NOMO-1 (cell line): ENCODE results near the gene DUSP7.

Experiments
- DNase-seq, 2 experiments: peaks; one replicate each; lab custom pipeline; 2025; ENCODE audit not compliant: unreplicated experiment in 2 of 2; lab: John Stamatoyannopoulos, UW

DUSP7 gene

DNA sequence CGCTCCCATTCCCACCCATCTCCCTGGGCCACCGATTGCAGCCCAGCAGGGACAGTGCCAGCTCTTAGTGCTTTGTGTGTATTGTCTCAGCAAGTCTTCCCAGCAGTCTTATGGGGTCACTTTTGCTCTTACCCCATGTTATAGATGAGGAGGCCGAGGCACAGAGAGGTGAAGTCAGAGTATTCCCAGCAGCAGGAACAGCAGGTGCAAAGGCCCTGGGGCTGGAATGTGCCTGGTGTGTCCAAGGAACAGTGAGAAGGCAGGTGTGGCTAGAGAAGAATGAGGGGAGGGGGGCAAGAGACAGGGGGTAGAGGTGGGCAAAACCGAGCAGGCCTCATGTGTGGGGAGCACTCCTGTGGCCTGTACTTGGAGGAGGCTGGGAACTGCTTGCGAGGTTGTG is 12.8 kb upstream of the DUSP7 start:
- DNase-seq: no peak

DNA sequence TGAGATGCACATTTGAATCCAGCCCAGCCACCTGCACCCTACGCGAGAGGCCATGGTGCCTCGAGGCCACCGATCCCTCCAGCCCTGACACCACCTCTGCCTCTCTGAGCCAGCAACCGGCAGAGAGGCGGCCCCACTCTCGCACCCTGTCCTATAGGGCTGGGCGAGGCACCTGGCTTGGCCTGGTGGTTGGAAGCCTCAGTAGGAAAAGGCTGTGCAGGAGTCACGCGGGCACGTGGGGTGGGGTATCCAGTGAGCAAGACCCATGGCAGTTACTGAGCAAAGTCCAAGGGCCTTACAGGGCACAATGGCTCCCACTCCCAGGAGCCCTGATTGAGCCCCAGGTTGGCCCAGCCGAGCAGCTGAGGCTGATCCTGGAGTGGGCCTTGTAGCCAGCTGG is 12.4 kb upstream of the DUSP7 start:
- no peak for DNase-seq

DNA sequence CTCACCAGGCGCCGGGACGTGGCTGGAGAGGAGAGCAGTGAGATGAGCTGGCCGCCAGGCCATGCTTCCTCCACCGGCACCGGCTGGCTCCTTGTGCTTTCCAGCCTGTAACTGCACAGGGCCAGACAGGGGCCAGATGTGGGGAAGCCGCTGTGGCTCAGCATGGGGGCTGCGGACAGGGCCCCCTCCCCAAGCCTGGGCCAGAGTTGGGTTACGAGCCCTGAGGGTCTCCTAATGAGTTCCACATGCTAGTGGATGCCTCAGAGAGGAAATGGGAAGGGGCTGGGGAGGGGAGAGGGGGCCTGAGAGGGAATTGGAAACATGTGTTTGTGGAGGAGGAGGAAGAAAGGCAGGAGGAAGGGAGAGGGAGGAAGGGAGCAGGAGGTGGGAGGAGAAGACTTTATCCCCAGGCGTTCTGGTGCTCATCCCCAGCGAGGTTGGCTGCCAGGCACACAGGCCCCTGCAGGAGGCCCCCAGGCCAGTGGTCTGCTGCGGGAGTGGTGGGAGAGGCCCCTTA is 11.7 kb upstream of the DUSP7 start:
- no peak for DNase-seq

DNA sequence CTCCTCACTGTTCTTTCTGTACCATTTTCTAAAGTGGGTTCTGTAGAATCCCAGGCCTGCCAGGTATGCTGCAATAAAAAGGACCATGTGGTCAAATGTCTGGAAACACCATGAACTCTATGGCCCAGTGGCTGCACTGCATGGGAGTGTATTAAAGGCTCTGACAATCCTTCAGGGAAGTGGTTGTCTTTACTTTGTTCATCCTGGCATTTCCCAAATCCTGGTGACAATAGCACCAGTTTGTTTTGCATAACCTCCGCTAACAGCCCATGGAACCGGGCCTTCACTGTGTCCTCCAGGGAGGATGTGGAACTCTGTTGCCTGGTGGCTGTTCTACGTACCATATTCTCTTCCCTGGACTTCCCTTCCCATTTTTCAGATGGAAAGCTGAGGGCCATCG is 11.2 kb upstream of the DUSP7 start:
- no peak for DNase-seq

DNA sequence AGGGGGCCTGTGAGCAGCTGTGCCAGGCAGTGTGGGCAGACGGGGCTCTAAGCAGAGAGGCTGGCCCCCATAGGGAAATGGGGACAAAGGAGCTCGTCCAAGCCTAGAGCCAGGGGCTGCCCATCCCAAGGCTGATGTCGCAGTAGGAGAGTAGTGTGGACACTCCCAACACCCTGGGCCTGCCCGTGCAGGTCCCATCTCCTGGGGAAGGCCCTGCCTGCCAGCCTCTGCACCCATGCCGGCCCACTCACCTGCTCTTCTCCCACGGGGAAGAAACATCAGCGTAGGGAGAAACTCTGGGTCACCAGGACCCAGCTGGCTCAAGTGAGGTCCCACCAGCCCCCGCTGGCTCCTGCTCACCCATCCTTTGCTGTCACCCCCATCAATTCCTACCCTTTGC is 10.7 kb upstream of the DUSP7 start:
- DNase-seq: no peak

DNA sequence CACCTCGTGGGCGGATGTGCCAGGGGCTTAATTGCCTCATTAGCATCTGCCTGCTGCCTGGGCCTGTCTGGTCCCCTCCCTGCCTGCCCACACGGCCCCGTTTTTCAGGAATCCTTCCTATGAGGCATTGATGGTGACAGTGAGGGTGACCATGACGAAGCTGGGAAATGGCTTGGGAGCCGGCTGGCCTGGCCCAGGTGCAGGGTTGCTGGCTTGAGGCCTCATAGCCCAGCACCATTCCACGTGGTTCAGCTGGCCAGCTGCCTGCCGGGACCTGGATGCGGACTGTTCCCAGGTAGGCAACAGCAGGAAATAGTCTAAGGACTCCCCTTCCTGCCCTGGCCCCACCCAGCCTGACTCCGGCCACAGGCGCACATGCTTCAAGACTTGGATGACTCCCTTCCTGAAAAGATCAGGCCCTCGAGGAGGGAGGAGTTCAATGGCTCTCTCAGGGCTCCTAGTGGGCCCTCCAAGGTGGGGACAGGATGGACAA is 8.9 kb upstream of the DUSP7 start:
- DNase-seq: no peak

DNA sequence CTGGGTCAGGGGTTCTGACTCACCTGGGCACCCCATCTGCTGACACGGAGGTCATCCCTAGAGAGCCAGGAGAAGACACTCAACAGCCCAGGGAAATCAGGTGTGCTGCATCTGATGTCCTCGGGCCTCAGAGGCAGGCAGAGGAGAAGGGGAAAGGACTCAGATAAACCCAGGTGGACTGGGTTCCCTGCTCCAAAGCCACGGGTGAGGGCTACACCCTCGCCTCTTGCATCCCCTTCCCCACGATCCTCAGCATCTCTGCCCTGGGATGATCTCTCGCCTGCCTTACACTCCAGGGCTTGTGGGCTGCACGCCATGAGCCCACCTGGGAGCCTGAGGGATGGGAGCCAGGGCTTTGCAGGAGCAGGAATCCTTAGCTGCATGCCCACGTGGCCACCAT is 8.2 kb upstream of the DUSP7 start:
- DNase-seq: no peak

DNA sequence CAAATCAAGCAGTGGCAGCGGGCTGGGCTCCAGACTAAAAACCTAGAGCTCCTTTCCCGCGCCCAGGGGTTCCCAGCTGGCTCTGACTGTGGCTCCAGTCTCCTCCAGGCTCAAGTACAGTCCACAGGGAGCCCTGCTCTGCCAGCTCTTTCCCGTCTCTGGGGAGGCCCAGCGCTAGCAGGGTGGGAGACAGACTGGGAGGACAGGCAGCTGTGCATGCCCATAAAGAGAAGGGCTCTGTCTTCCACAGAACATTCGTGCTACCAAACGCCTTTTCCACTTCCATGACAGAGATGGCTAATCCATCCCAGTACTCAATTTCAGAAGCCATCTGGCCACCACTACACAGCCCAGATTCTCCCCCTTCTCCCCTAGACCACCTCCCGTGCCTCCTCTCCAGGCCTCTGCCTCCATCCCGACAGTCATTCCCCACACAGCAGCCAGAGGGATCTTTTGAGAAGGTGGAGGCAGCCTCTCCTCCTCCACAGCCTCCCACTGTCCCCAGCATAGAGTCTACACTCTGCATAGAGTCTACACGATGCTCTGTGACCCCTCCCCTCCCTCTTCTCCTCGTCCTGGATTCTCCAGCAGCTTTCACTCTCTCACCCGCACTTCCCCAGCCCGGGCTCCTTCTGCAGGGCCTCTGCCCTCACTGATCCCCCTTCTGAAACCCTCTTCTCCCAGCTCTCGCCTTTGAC is 6.8 kb upstream of the DUSP7 start:
- no peak for DNase-seq

DNA sequence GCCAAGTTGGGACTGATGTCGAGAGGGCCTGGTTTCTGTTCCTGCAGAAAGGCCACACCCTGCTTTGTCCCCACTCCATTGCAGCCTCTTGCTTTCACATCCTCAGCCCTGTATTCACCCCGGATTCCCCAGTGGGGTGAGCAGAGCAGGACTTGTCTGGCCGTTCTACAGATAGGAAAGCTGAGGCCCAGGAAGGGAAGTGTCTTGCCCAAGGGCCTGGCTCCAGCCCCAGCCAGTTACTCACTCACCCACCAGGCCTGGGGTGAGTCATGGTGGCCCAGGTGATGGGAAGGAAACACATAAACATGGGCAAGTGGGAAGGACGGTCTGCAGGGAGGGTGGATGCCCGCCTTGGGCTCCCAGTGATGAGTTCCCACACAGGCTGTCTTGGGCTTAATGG is 6.1 kb upstream of the DUSP7 start:
- DNase-seq: peak; percentile 43 to 86

DNA sequence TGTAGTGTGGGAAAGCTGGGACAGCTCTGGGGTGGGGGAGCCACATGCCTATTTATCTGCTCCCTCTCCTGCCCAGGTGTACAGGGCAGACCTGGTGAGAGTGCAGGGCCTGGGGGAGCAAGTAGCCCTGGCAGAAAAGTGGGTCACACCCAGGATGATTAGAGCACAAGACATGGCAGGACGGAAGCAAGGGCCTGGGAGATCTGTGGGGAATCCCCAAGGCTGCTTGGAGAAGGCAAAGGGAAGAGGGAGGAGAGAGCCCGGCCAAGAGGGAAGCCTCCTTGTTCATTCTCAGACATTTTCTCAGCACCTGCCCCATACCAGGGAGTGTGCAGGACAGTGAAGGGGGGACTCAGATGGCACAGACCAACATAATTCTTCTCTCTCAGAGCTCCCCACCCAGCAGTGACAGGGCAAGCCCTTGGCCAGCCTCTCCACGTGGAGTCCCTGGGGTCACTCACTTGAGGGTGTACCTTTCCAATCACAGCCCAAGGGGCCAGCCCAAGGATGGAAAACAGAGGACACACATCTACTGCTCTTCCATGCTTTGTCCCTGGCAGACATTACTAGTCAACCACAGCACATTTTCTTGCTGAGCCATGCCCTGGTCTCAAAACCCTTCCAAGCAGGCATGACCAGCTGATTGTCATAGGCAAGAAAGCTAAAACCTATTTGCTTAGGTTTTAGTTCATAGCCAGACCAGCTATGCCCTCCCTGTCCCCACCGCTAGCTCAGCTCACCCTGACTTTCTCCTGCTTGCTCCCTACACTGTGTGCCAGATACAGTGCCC is 4.9 kb upstream of the DUSP7 start:
- DNase-seq: no peak

DNA sequence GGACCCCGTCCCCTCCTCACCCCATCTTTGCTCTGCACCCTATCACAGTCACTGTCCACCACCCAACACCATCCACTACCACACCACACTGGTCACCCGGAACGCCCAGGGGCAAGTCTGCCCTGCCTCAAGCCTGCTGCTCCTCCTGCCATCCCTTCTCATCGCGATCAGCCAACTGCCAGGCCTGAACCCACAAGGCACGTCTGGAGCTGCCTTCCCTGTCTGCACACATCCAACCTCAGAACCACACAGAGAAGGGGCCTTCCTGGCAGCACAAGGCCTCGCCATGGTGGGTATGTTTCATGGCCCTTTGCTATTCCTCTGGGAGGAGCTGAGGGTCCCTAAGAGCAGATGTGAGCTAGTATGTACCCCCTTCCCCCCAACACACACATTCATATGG is 3.4 kb upstream of the DUSP7 start:
- no peak for DNase-seq

DNA sequence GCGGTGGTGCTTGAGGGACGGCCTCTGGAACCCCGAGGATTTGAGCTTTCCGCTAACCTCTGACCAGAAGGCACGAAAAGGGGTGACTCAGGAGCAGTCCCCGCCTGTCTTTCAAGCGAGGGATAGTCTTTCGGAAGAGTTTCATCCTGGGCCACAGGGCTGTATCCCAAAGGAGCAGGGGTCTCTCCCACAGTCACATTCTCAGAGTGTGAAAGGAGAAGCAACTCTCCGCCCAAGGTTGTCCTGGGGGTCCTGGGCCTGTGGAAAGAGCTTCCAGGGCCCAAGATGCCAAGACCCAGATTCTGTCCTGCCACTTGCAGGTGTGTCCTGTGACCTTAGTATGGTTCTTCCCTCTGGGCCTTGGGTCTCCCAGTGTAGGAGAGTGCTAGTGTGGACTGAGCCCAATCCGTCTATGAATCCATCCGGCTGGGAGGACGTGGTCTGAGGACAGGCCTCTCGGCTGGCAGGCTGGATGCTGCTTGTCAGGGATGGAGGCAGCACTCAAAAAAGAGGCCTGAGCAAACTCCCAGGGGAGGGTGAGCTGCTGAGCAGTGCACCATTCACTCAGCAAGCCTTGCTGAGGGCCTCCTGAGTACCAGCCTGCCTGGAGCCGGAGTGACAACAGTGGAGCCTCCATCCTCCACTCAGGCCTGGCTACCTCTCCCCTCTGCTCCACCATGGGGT is 1.6 kb upstream of the DUSP7 start:
- DNase-seq: no peak

DNA sequence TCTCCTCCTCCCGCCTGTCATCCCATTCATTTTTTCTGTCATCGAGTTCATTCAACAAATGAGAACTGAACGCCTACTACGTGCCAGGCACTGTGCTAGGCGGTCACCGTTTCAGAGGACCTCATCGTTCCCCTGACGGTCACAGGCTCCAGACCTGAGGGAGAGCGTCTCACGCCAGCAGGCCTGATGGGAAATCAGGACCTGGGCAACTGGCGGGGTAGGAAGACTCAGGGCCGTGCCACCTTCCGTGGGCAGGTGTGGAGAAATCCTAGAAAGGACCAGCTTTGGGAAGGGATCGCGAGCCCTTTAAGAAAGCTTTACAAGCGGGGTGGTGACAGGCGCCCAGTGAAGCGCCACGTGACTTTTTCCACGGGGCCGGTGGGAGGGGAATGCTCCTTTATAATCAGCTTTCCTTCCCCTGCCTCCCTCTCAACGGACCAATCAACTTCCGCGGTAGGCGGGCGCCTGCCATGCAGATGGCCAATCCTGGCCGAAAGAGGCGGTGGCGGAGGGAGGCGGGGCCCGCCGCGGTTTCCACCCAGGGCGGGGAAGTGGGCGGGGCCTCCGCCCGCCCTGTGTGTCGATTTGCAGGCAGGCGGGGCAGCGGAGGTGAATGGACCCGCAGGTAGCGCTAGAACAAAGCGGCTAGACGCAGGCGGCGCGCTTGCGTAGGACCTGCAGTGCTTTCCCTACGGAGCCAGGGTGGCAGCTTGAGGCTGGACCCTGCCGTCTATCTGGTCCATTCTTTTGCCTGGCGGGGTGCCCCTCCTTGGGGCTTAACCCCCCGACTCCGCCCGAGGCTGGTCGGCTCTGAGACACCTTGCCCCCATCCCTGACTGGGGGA is 819 bp upstream of the DUSP7 start:
- DNase-seq: peak; percentile 99

DNA sequence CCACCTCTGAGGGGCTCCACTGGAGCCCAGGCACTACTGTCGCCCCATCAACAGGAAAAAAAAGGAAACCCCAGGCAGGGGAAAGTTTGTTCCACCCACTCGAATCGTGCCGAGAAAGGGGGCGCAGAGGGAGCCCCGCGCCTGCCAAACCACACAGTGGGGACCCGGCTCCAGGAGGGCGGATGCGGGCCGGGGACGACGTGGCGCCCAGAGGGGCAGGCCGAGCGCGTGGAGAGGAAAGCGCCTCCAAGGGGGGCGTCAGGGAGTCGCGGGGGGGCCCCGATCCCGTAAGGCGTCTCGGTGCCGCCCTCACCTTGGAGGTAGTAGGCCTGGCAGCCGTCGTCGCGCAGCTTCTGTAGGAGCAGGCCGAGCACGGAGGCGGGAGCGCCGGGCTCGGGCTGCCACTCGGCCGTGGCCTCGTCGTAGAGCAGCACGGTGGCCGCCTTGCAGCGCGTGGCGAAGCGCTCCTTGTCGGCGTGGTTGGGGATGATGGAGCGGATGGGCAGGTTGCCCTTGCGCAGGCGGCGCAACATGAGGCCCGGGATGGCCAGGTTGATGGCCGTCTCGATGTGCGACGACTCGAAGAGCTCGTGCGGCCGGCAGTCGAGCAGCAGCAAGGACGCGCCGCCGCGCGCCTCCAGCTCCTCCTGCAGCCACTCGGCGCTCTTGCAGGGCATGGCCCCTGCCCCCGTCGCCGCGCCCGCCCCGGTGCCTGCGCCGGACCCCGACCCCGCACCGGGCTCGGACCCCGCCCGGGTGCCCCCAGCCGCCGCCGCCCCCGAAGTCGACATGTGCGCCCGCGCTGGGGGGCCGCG is 627 bp downstream of the DUSP7 start:
- DNase-seq: peak in 1 of 2 experiments; percentile 42

DNA sequence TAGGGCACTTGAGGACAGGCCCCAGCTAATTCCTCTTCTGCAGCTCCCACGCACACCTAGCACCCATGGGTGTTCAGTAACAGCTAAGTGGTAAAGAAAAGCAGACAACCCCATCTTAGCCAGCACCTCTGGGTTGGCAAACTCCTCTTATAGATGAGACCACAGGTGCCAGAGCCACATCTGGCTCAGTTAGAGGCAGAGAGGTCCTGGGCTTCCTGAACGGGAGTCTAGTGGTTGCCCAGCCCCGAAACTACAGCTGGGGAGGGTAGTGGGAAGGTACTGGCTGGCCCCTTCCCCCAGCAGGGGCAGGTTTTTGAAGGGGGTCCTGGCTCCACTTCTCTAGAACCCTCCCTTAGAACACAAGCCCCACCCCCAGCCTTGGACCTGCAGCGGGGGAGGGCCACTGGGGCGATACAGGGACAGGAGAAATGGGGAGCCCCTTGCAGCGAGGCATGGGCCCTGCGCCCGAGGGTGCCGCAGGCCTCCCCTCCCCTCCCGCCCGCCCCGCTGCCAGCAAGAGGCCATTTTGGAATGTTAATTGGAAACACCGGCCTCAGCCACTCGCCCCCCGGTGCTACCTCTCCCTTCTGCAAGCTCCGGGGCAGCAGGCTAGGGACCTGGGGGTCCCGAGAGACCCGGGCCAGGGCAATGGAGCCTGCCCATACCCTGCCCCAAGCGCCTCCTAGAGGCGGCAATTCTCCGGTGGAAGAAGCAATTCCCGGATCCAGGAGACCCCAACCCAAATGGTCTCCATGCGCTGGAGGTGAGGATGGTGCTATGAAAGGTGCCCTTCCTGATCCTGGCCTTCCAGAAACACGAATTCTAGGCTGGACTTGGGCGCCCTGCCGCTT is 1.5 kb downstream of the DUSP7 start:
- DNase-seq: no peak

DNA sequence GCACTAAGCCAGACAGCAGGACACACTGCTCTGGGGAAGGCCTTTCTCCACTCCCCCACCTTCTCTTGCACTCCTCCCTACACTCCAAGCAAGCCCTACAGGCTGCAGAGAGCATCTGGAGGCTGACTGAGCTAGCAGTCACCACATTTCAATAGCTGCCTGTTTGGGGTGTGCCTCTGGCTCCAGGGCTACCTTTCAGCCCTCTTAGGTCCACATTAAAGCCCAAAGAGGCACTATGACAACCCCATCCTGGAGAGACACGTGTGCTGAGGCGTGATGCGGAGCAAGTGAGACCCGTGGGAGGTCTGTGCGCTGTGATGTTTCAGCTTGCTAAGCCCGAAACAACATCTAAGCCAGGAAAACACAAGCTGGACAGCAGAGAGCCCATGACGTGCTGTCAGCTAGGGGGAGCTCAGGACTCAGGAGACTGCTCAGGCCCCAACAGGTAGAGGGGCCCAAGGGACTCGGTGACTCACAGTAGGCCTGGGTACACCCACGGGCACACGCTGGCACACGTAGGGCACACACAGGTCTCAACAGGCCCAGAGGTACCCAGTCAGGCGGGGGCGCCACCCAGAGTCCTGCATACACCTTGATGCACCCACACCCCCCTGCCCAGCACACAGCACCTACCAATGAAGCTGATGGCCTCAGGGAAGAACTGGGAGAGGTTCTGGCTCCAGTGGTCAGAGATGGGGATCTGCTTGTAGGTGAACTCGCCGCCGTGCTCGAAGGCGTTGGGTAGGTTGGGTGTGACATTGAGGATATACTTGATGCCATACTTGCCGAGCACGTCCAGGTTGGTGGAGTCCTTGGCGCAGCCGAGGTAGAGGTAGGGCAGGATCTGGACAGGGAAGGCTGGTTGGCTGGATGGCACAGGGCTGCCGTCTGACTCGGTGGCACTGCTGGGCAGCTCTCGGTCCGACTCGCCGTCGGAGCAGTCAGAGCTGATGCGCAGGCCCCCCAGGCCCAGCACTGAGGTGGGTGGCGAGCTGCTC is 2.8 kb downstream of the DUSP7 start:
- DNase-seq: peak in 1 of 2 experiments; percentile 36

DNA sequence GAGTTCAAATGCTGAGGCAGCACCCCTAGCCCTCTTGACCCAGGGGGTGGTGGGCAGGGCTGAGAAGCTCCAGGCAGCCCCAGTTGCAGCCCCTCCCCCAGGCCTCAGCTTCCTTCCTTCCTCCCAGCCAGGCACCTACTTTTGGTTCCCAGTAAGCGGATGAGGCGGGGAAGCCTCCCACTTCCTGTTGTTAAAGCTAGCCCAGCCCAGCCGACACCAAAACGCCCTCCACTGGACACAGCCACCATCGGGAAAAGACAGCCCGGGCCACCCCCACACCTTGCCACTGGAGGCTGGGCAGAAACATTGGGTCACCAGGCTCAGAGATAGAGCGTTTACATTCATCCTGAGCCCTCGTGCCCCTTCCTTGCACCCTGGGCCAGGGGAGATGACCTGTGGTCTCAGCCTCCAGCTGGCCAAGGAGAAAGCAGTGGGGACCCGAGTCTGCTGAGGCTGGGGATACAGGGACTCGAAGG is 3.5 kb downstream of the DUSP7 start:
- DNase-seq: peak; percentile 36 to 59
